Activated CD4-positive, CD25-positive, alpha-beta regulatory T cell treated with anti-CD3 and anti-CD28 coated beads, Interleukin-2, amount 50 U/mL, for 24 hours (primary cell): ENCODE results near the gene SMARCAL1.
"Not testable (repeated sequence)": the region's sequence is repeated elsewhere in the genome, so short reads cannot be mapped to it uniquely, and the experiment has no call there.

Experiments
- ATAC-seq, 2 donors: fragments of 150-1000 bp; cut with Tn5 transposase; one replicate each; pipeline ENCODE4 v1.10.0; 2021; ENCODE audit warnings: mild to moderate bottlenecking in 1 of 2, moderate library complexity in 1 of 2

Gene SMARCAL1

DNA sequence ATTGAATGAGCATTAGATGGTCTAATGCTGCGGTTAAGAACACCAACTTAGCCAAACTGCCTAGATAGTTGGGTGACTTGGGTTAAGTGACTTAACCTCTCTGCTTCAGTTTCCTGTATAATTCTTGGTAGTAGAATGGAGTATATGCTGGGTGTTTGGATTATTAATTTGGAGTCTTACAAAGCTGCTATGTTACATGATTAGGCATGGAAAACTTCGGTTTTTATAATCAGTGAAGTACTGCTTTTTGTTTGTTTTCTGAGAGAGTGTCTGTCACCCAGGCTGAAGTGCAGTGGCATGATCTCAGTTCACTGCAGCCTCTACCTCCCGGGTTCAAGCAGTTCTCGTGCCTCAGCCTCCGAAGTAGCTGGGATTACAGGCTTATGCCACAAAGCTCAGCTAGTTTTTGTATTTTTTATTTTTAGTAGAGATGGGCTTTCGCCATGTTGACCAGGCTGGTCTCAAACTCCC is 90.9 kb downstream of the SMARCAL1 start:
- no peak for ATAC-seq

GRCh38 chr2:216503697-216504375 is 91.6 kb downstream of the SMARCAL1 start:
- ATAC-seq: no peak

- ATAC-seq: no peak
Measured at GRCh38 chr2:216504376-216504762, 92.1 kb downstream of the SMARCAL1 start.

DNA sequence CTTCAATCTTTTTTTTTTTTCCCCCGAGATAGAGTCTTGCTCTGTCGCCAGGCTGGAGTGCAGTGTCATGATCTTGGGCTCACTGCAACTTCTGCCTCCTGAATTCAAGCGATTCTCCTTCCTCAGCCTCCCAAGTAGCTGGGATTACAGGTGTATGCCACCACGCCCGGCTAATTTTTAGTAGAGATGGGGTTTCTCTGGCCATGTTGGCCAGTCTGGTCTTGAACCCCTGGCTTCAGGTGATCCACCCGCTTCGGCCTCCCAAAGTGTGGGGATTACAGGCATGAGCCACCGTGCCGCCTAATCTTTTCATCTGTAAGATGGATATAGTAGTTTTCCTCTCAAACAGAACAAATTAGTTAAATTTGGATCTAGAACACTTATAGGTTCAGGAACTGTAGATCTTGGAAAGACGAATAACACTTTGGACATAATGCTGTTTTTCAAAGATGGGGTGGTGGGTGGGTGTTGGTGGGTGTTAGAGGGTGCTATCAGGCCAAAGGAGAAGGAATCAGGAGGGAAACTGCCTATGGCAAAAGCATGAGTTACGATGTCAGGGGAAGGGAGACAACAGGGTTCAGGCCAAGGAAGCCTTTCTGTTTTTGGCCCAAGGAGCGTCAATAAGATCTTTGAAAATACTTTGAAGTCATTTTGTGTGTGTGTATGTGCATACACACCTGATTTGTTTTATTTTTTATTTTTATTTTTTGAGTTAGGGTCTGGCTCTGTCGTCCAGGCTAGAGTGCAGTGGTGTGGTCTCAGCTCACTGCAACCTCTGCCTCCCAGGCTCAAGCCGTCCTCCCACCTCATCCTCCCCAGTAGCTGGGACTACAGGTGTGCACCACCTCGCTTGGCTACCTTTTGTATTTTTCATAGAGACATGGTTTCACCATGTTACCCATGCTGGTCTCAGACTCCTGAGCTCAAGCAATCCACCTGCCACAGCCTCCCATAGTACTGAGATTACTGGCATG is 93.1 kb downstream of the SMARCAL1 start:
- ATAC-seq: no peak

GRCh38 chr2:216507220-216508160 is 95.2 kb downstream of the SMARCAL1 start:
- ATAC-seq: peak in 1 of 2 donors; percentile 4

DNA sequence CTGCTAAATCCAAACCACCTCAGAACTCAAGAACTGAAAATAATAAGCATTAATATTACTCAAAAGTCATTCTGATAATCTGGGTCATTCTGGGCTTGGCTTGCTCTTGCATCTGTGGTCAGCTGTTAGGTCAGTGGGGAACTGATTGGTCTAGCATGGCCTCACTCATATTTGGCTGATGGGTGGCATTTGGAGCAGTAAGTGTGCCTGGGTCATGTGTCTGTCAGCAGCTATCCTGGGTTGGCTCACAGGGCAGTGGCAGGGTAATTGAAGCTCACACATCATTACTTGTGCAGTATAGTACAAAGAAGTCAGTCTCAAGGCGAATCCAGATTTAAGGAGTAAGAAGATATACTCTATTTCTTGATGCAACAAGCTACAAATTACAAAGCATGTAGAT is 95.9 kb downstream of the SMARCAL1 start:
- ATAC-seq: no peak

- ATAC-seq: no peak
Measured at GRCh38 chr2:216516730-216517350, 104.6 kb downstream of the SMARCAL1 start.

DNA sequence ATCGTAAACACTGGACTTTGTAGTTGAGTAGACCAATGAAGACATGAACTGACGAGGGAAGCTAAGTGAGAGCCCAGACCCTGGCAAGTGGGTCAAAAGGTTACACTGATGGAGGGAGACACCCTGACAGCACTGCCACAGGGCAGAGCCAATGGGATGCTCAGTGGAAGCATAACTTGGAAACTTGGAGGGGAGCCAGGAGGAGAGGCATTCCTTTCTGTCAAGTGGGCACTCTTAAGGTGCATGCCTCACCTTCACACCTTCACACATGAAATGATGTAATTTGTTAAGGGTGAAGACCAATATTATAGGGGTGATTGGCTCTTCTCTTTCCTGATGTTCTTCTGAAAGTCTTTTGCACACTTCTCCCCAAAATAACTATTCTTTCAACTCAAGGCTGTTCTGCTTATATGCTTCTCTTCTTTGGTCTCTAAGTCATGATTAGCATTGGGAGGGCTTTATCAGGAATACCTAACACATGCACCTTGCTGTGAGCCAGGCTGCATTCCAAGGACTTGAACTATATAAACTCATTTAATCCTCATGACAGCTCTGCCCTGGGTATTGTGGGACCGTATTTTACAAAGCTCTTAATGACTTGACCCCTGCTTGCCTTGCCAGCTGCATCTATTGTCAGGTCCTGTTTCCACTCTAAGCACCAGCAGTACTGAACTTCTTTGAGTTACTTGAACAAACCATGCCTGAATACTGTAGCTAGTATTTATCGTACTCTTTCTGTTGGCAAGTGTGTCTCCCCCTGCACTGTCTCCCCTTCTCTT is 105.4 kb downstream of the SMARCAL1 start:
- ATAC-seq: no peak

GRCh38 chr2:216518566-216519119 is 106.4 kb downstream of the SMARCAL1 start:
- not testable (repeated sequence) for ATAC-seq

GRCh38 chr2:216519154-216519762 is 107.0 kb downstream of the SMARCAL1 start:
- ATAC-seq: peak in 1 of 2 donors; percentile 78

- no peak for ATAC-seq
Measured at GRCh38 chr2:216520112-216520511, 107.8 kb downstream of the SMARCAL1 start.

- no peak for ATAC-seq
Measured at GRCh38 chr2:216522892-216523502, 110.7 kb downstream of the SMARCAL1 start.

DNA sequence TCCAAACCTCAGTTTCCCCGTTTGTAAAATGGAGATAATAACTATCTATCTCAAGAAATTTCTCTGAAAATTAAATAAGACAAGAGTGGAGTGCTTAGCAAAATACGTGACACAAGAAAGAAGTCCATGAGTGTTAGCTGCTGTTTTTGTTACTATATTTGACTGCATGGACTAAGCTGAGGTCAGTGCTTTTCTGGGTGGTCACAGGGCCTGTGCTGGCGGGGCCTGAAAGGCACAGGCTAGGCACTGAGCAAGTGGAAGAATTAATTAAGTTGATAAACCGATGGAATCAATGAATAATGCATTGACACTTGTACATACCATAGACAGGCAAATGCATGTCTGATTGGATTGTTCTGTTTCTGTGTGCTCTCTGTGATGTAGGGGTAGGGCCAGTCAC is 113.7 kb downstream of the SMARCAL1 start:
- no peak for ATAC-seq

- no peak for ATAC-seq
Measured at GRCh38 chr2:216526939-216527338, 114.7 kb downstream of the SMARCAL1 start.

DNA sequence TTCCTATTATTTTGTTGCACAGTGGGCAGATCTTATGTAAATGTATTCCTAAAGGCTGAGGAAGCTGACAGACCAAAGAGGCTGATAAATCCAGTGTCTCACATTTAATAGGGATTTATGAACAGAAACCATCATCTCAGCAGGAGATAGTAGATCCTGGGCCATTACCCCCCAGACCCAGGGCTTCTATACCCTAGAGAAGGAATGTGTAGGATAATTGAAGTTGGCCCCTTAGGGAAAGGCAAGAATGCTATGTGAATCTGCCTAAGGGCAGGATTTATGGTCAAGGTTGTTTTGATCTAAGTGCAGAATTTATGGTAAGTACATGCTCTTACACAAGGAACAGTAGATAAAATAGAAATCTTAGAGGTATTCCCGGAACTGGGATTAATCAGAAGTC is 115.3 kb downstream of the SMARCAL1 start:
- ATAC-seq: no peak

DNA sequence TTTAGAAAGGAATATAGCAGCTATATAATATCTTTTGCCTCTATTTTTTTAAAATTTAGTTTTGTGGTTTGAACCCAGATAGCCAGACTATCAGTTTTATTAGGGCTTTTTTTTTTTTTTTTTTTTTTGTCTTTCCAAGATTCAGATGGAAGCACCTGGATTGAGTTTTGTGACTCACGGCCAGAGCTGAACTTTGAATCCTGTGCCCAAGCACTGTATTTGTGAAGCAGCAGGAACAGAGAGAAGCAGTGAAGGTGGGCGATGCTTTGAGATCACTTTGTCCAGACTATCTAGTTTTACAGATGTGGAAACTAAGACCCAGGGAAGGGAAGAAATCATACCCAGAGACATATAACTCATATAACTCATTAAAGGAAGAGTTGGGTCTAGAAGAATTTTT is 120.3 kb downstream of the SMARCAL1 start:
- ATAC-seq: no peak
